Vagina (tissue), 2 donors: Measurements from ENCODE around the gene RASA3.

Source experiments
- CTCF ChIP-seq, 3 experiments: fragments of 450-650 bp in 2 of 3; fragments of 200-600 bp in 1 of 3; sonication (generic) in 1 of 3; IDR thresholded peaks; one replicate each; pipeline ENCODE4 v1.5.1; 2017 to 2019; ENCODE audit warnings: antibody characterized with exemption in 3 of 3, mild to moderate bottlenecking in 2 of 3, moderate library complexity in 2 of 3
- POLR2A ChIP-seq, 2 donors: fragments of 450-650 bp; IDR thresholded peaks; one replicate each; pipeline ENCODE4 v1.6.1; 2017; ENCODE audit warnings: antibody characterized with exemption in 2 of 2, mild to moderate bottlenecking in 2 of 2, moderate library complexity in 2 of 2
- POLR2AphosphoS5 ChIP-seq, 2 donors: sonication (generic); formaldehyde crosslinking; IDR thresholded peaks; one replicate each; pipeline ENCODE4 v1.9.0; 2017; ENCODE audit warnings: antibody characterized with exemption in 2 of 2, mild to moderate bottlenecking in 2 of 2, low read depth in 1 of 2; ENCODE audit not compliant: insufficient read depth in 1 of 2

GRCh38 chr13:114024603-114025404, 107.6 kb downstream of the RASA3 start:
- TF ChIP-seq CTCF (IDR thresholded peaks at IDR 0.05) (no peak), POLR2AphosphoS5 (IDR thresholded peaks at IDR 0.05; ENCODE audit: insufficient read depth in 1 of 2, low read depth in 1 of 2) (no peak), POLR2A (IDR thresholded peaks at IDR 0.05) (no peak)
